Keratinocyte (primary cell): ENCODE data around the gene THOC5. TPM values are rescaled to one million over a fixed set of nuclear protein-coding genes. Genes with fewer than 3 reads are reported as not detected.
"Not testable (repeated sequence)": the region's sequence is repeated elsewhere in the genome, so short reads cannot be mapped to it uniquely, and the experiment has no call there.

Source experiments
- DNase-seq: peaks from one replicate; pipeline ENCODE4 v3.0.0-alpha.2; 2011; ENCODE audit warnings: low read depth, missing footprints, low spot score
- FAIRE-seq: peaks from 2 replicates; lab custom pipeline; 2011; peaks lifted over from hg19 to GRCh38; lab: Jason Lieb, UNC
- H2AFZ ChIP-seq: 2 replicates; pipeline ENCODE4 v1.6.0; 2012; ENCODE audit warnings: low read length, control low read depth, inconsistent platforms; ENCODE audit not compliant: control insufficient read depth
- H3K27ac ChIP-seq: 2 replicates; pipeline ENCODE4 v1.5.1; 2011; ENCODE audit warnings: low read length; ENCODE audit not compliant: control insufficient read depth, insufficient read depth
- H3K27me3 ChIP-seq: 3 replicates; pipeline ENCODE4 v1.6.0; 2011; ENCODE audit warnings: low read length; ENCODE audit not compliant: control insufficient read depth, insufficient read depth; ENCODE audit errors: extremely low read depth
- H3K36me3 ChIP-seq, 2 experiments: 2 replicates in 1 of 2; 3 replicates in 1 of 2; pipeline ENCODE4 v1.5.1; 2011; ENCODE audit warnings: low read length in 2 of 2, mild to moderate bottlenecking in 1 of 2; ENCODE audit not compliant: control insufficient read depth in 2 of 2, insufficient read depth in 2 of 2; ENCODE audit errors: extremely low read depth in 1 of 2
- H3K4me1 ChIP-seq: 3 replicates; pipeline ENCODE4 v1.5.1; 2011; ENCODE audit warnings: low read length; ENCODE audit not compliant: control insufficient read depth, insufficient read depth; ENCODE audit errors: extremely low read depth
- H3K4me2 ChIP-seq: 3 replicates; pipeline ENCODE4 v1.6.0; 2011; ENCODE audit warnings: low read depth, low read length; ENCODE audit not compliant: control insufficient read depth, insufficient read depth; ENCODE audit errors: extremely low read depth
- H3K4me3 ChIP-seq, 3 experiments: fragments of 200-600 bp in 1 of 3; sonication (generic) in 1 of 3; 2 replicates in 2 of 3; 3 replicates in 1 of 3; pipeline ENCODE4 v1.5.1; 2011 to 2016; ENCODE audit warnings: low read length in 3 of 3, mild to moderate bottlenecking in 3 of 3, control low read depth in 2 of 3, inconsistent platforms in 1 of 3, low read depth in 1 of 3, mixed read lengths in 1 of 3, mixed run types in 1 of 3, moderate library complexity in 1 of 3; ENCODE audit not compliant: control insufficient read depth in 2 of 3, insufficient read depth in 2 of 3; ENCODE audit errors: extremely low read depth in 1 of 3
- H3K79me2 ChIP-seq: 2 replicates; pipeline ENCODE4 v1.6.0; 2012; ENCODE audit warnings: low read length; ENCODE audit not compliant: control insufficient read depth, insufficient read depth
- H3K9ac ChIP-seq: 3 replicates; pipeline ENCODE4 v1.6.0; 2011; ENCODE audit warnings: low read length; ENCODE audit not compliant: control insufficient read depth, insufficient read depth; ENCODE audit errors: extremely low read depth
- H3K9me1 ChIP-seq: 3 replicates; pipeline ENCODE4 v1.6.0; 2011; ENCODE audit warnings: low read length; ENCODE audit not compliant: control insufficient read depth, insufficient read depth; ENCODE audit errors: extremely low read depth
- H3K9me3 ChIP-seq: 2 replicates; pipeline ENCODE4 v1.5.1; 2012; ENCODE audit warnings: low read depth, low read length; ENCODE audit not compliant: control insufficient read depth
- H4K20me1 ChIP-seq: 3 replicates; pipeline ENCODE4 v1.6.0; 2011; ENCODE audit warnings: low read length; ENCODE audit not compliant: control insufficient read depth, insufficient read depth; ENCODE audit errors: extremely low read depth
- EZH2 ChIP-seq: IDR thresholded peaks from one replicate; pipeline ENCODE4 v1.6.1; 2012; ENCODE audit warnings: inconsistent platforms, mild to moderate bottlenecking, low read length, moderate library complexity
- dilution Hi-C: fragments of 300-500 bp; cut with MboI; formaldehyde crosslinking; loops from one replicate; pipeline ENCODE4 v1.7.0; 2020; ENCODE audit warnings: low sequenced_read_pairs; ENCODE audit not compliant: extremely low pct_ligation_motif_present
- polyA plus RNA-seq, 5 experiments: library from polyadenylated mRNA; depleted of rRNA in 3 of 5; stranded (reverse) in 3 of 5; stranded (forward) in 1 of 5; unstranded in 1 of 5; fragments of >200 nt; gene quantifications; 1 replicate in 1 of 5; 2 replicates in 3 of 5; 3 replicates in 1 of 5; pipeline versions ENCODE4 v1.2.1 to v1.2.3, GENCODE V29; 2011 to 2012; ENCODE audit warnings: missing spikeins in 2 of 5, low read depth in 1 of 5, low replicate concordance in 1 of 5
- TF ChIP-seq, protein P1 (sequence below), 3 experiments: IDR thresholded peaks in 1 of 3; conservative IDR thresholded peaks in 1 of 3; optimal IDR thresholded peaks in 1 of 3; 2 replicates in 2 of 3; 3 replicates in 1 of 3; pipeline versions ENCODE3 to v1.5.1; 2011; ENCODE audit warnings: low read length in 3 of 3, mild to moderate bottlenecking in 3 of 3, moderate library complexity in 2 of 3, control low read depth in 1 of 3, inconsistent platforms in 1 of 3; ENCODE audit not compliant: insufficient read depth in 2 of 3; ENCODE audit errors: extremely low read depth in 1 of 3

Gene THOC5
- polyA plus RNA-seq, 1 donor (not counting 4 experiments of a cell fraction or from before 2014, with no cell fraction given), result 35.4 TPM

DNA sequence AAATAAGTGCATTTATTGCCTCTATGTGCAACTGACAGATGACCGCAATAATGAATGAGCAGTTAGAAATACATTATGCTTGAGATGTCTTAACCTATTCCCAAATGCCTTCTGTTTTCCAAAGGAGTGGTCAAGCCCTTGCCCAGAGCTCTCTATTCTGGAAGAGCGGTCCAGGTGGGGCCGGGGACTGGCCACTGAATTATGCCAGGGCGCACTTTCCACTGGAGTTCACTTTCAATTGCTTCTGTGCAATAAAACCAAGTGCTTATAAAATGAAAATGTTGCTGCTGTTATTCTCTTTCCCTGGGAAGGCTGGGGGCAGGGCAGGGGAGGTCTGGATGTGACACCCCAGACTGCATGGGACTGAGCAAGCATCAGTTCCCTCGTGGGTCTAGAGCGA, 62.5 kb downstream of the THOC5 start:
- no peak for TF ChIP-seq EZH2
- TF ChIP-seq, protein P1, sequence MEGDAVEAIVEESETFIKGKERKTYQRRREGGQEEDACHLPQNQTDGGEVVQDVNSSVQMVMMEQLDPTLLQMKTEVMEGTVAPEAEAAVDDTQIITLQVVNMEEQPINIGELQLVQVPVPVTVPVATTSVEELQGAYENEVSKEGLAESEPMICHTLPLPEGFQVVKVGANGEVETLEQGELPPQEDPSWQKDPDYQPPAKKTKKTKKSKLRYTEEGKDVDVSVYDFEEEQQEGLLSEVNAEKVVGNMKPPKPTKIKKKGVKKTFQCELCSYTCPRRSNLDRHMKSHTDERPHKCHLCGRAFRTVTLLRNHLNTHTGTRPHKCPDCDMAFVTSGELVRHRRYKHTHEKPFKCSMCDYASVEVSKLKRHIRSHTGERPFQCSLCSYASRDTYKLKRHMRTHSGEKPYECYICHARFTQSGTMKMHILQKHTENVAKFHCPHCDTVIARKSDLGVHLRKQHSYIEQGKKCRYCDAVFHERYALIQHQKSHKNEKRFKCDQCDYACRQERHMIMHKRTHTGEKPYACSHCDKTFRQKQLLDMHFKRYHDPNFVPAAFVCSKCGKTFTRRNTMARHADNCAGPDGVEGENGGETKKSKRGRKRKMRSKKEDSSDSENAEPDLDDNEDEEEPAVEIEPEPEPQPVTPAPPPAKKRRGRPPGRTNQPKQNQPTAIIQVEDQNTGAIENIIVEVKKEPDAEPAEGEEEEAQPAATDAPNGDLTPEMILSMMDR (optimal IDR thresholded peaks at IDR 0.05 in 1 of 3, IDR thresholded peaks at IDR 0.05 in 1 of 3, conservative IDR thresholded peaks at IDR 0.05 in 1 of 3; ENCODE audit: extremely low read depth in 1 of 3, insufficient read depth in 2 of 3, low read length in 3 of 3), result no peak
- FAIRE-seq (no peak), DNase-seq (no peak)
- H3K9me1 ChIP-seq, result no peaks in the 10 kb centered on the region
- no peaks in the 10 kb centered on the region for H3K9me3 ChIP-seq
- no peak overlapping the region for H3K27ac ChIP-seq
- peaks cover 3% of the 10 kb centered on the region for H3K27me3 ChIP-seq
- dilution Hi-C loops, result no loop called here
- no peak overlapping the region for H3K4me2 ChIP-seq
- no peak overlapping the region for H3K4me3 ChIP-seq
- no peak overlapping the region for H3K9ac ChIP-seq
- no peaks in the 10 kb centered on the region for H4K20me1 ChIP-seq
- no peaks in the 10 kb centered on the region for H3K79me2 ChIP-seq
- no peaks in the 10 kb centered on the region for H3K4me1 ChIP-seq
- H2AFZ ChIP-seq, result no peak overlapping the region
- no peaks in the 10 kb centered on the region for H3K36me3 ChIP-seq

GRCh38 chr22:29489127-29489780, 64.3 kb downstream of the THOC5 start:
- H3K4me3 ChIP-seq, H3K4me1 ChIP-seq, H3K27me3 ChIP-seq, H3K27ac ChIP-seq, H4K20me1 ChIP-seq, H3K9me1 ChIP-seq, H3K9ac ChIP-seq, H3K9me3 ChIP-seq, H3K36me3 ChIP-seq, H3K79me2 ChIP-seq, H3K4me2 ChIP-seq, DNase-seq, FAIRE-seq, dilution Hi-C loops, H2AFZ ChIP-seq: not testable (repeated sequence)
